Osteoblast (primary cell): ENCODE results near the gene KRT86. TPM values are rescaled to one million over a fixed set of nuclear protein-coding genes. Genes with fewer than 3 reads are reported as not detected.

ENCODE experiments used
- DNase-seq: peaks from one replicate; pipeline ENCODE4 v3.0.0; 2011; ENCODE audit warnings: low spot score, mixed read lengths; ENCODE audit not compliant: insufficient read length; ENCODE audit errors: missing footprints
- H2AFZ ChIP-seq: 2 replicates; pipeline ENCODE4 v1.6.0; 2011; ENCODE audit warnings: mild to moderate bottlenecking, low read length
- H3K27ac ChIP-seq: 2 replicates; pipeline ENCODE4 v1.5.1; 2011; ENCODE audit warnings: mild to moderate bottlenecking, low read depth, low read length, moderate library complexity
- H3K27me3 ChIP-seq: 2 replicates; pipeline ENCODE4 v1.6.0; 2012; ENCODE audit warnings: mild to moderate bottlenecking, control low read depth, inconsistent platforms, low read length, moderate library complexity; ENCODE audit not compliant: insufficient read depth
- H3K36me3 ChIP-seq: 2 replicates; pipeline ENCODE4 v1.5.1; 2011; ENCODE audit warnings: mild to moderate bottlenecking, low read length, control low read depth, moderate library complexity; ENCODE audit not compliant: insufficient read depth
- H3K4me1 ChIP-seq: 2 replicates; pipeline ENCODE4 v1.5.1; 2011; ENCODE audit warnings: mild to moderate bottlenecking, low read length, control low read depth, moderate library complexity; ENCODE audit not compliant: insufficient read depth
- H3K4me2 ChIP-seq: 2 replicates; pipeline ENCODE4 v1.6.0; 2011; ENCODE audit warnings: mild to moderate bottlenecking, low read length; ENCODE audit not compliant: insufficient read depth
- H3K4me3 ChIP-seq: fragments of 200-600 bp; sonication (generic); 3 replicates; pipeline ENCODE4 v1.5.1; 2012; ENCODE audit warnings: mild to moderate bottlenecking, low read length, inconsistent platforms; ENCODE audit not compliant: insufficient read depth
- H3K79me2 ChIP-seq: 2 replicates; pipeline ENCODE4 v1.6.0; 2012; ENCODE audit warnings: mild to moderate bottlenecking, low read length, control low read depth, inconsistent platforms; ENCODE audit not compliant: insufficient read depth
- H3K9me3 ChIP-seq: 2 replicates; pipeline ENCODE4 v1.5.1; 2011; ENCODE audit warnings: low read depth, low read length, control low read depth
- H4K20me1 ChIP-seq: 2 replicates; pipeline ENCODE4 v1.6.0; 2012; ENCODE audit warnings: mild to moderate bottlenecking, low read length, control low read depth; ENCODE audit not compliant: insufficient read depth
- total RNA-seq: library from RNA; depleted of rRNA; stranded (reverse); fragments of >200 nt; gene quantifications from 2 replicates; pipeline ENCODE4 v1.2.3, GENCODE V29; 2012
- TF ChIP-seq, protein P1 (sequence below): IDR thresholded peaks from 2 replicates; pipeline ENCODE4 v1.5.1; 2011; ENCODE audit warnings: mild to moderate bottlenecking, low read depth, low read length, moderate library complexity; ENCODE audit errors: extremely low read depth

Gene KRT86
- total RNA-seq, 1 donor, result 0.36 TPM

DNA sequence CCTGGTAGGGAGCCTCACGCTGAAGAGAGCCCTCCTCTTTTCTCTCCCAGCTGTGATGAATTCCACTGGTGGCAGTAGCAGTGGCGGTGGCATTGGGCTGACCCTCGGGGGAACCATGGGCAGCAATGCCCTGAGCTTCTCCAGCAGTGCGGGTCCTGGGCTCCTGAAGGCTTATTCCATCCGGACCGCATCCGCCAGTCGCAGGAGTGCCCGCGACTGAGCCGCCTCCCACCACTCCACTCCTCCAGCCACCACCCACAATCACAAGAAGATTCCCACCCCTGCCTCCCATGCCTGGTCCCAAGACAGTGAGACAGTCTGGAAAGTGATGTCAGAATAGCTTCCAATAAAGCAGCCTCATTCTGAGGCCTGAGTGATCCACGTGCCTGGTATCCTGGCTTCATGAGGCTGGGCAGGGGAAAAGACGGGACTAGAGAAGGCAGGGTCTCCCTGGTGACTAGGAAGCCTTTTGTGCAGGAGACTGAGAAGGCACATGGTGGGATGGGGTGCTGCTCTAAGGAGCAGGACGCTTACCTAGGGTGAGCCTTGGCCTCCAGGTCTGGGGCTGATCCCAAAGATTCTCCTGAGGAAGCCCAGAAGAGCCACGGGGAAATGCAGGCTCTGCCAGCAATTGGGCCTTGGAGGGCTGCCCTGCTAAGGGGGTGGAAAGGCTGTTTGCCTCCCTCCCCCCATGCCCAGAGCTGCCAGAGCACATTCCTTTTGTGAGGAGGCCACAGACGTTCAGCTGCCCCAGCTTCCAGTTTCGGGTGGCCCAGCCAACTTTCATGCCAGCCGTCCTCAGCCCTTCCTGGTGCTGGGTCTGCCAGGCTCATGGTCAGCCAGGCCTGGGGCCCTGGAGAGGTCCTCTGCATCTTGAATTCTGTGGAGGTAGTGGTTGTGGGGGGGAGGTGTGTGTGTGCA, 25.6 kb upstream of the KRT86 start:
- peaks cover 36% of the 10 kb centered on the region for H3K4me1 ChIP-seq
- TF ChIP-seq, protein P1, sequence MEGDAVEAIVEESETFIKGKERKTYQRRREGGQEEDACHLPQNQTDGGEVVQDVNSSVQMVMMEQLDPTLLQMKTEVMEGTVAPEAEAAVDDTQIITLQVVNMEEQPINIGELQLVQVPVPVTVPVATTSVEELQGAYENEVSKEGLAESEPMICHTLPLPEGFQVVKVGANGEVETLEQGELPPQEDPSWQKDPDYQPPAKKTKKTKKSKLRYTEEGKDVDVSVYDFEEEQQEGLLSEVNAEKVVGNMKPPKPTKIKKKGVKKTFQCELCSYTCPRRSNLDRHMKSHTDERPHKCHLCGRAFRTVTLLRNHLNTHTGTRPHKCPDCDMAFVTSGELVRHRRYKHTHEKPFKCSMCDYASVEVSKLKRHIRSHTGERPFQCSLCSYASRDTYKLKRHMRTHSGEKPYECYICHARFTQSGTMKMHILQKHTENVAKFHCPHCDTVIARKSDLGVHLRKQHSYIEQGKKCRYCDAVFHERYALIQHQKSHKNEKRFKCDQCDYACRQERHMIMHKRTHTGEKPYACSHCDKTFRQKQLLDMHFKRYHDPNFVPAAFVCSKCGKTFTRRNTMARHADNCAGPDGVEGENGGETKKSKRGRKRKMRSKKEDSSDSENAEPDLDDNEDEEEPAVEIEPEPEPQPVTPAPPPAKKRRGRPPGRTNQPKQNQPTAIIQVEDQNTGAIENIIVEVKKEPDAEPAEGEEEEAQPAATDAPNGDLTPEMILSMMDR, result no peak
- no peaks in the 10 kb centered on the region for H4K20me1 ChIP-seq
- H3K27ac ChIP-seq, result no peak overlapping the region
- no peak overlapping the region for H3K4me3 ChIP-seq
- H3K36me3 ChIP-seq, result no peaks in the 10 kb centered on the region
- peak; percentile 94 for DNase-seq
- no peaks in the 10 kb centered on the region for H3K27me3 ChIP-seq
- no peaks in the 10 kb centered on the region for H3K9me3 ChIP-seq
- H3K79me2 ChIP-seq, result no peaks in the 10 kb centered on the region
- peak overlapping the region; percentile 34 for H3K4me2 ChIP-seq
- peak overlapping the region; percentile 28 for H2AFZ ChIP-seq

DNA sequence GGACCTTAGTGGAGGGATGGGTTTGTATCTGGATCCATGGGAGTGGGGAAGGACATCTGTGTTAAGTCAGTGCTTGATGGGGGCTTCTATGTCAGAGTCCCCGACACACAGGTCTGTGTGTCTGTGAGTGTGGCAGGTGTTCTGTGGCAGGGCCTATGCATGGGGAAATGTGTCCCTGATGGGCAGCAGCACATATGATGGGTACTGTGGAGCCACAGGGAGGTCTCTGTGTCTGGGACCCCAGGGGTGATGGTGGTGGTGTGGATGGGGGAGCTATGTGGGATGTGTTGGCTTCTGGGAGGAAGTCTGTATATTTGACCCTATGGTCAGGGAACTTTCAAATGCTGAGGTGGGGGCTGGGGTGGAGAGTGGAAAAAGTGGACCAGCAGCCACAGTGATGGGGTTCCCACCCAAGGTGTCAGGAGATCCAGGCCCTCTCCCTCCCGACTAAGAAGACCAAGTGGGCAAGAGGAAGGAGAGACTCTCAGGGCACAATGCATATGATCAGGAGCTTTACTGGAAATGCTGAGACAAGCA, 24.9 kb upstream of the KRT86 start:
- Histone ChIP-seq H3K27me3 (no peaks in the 10 kb centered on the region), H3K4me3 (no peak overlapping the region), H3K79me2 (no peaks in the 10 kb centered on the region), H3K9me3 (no peaks in the 10 kb centered on the region), H3K4me2 (peak overlapping the region; percentile 34), H3K27ac (no peak overlapping the region), H2AFZ (no peak overlapping the region), H3K36me3 (no peaks in the 10 kb centered on the region), H3K4me1 (peaks cover 28% of the 10 kb centered on the region), H4K20me1 (no peaks in the 10 kb centered on the region)
- peak; percentile 76 for DNase-seq
- TF ChIP-seq, protein P1, result no peak

DNA sequence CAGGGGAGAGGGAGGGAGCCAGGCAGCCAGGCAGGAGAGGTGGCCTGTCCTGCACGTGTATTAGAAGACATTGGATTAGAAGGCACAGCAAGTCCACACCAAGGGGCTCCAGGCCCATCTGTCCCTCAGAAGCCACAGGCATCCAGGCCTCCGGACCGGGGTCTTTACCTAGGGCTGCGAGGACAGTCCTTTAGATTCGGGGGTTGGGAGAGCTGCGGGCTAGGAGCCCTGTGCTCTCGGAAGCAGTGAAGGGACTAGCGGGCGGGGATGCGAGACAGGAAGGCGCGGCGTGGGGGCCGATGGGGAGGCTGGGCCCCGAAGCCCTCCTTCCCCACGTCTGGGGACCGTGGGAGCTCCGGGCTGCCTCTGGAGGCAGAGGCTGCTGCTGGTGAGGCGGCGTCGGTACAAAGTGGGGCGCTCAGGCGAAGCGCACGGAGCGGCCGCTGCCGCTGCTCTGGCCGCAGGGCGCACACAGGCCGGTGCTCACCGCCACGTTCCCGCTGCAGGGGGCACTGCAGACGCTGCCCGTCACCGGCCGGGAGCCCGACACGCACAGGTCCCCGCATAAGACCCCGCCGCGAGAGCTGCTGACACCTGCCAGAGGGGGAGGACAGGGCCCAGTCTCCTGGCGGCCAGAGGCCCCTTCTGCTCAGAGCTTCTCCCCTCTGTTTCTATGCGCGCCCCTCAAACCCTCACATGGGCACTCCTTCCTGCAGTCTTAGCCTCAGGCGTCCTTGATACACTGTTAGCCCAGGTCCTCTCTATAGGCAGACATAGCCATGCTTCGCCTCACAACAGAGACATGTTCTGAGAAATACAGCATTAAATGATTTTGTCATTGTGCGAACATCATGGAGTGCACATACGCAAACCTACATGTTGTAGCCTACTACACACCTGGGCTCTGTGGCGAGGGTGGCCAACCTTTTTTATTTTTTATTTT, 24.1 kb upstream of the KRT86 start:
- H2AFZ ChIP-seq, result no peak overlapping the region
- no peaks in the 10 kb centered on the region for H4K20me1 ChIP-seq
- peak overlapping the region; percentile 34 for H3K4me2 ChIP-seq

More for the DNA sequence above, 24.1 kb upstream of the KRT86 start:
- H3K9me3 ChIP-seq, result no peaks in the 10 kb centered on the region
- peaks cover 4% of the 10 kb centered on the region for H3K27me3 ChIP-seq
- DNase-seq, result no peak
- H3K36me3 ChIP-seq, result no peaks in the 10 kb centered on the region
- H3K4me1 ChIP-seq, result peaks cover 26% of the 10 kb centered on the region
- no peak overlapping the region for H3K27ac ChIP-seq
- H3K79me2 ChIP-seq, result no peaks in the 10 kb centered on the region
- H3K4me3 ChIP-seq, result no peak overlapping the region
- TF ChIP-seq, protein P1, result no peak
